A673 (cell line): ENCODE data around the gene PMEPA1. TPM values are rescaled to one million over a fixed set of nuclear protein-coding genes. Genes with fewer than 3 reads are reported as not detected.

ENCODE experiments used
- BruUV-seq: library from RNA; stranded (reverse); fragments of 400-500 nt; replicated peaks from 2 replicates; lab custom pipeline; 2021; lab: Mats Ljungman, UMichigan
- CTCF ChIA-PET: fragments of 300-600 bp; sonication (Branson Sonifier 250); formaldehyde crosslinking; loops from one replicate; lab custom pipeline; 2022; ENCODE audit warnings: antibody characterized with exemption; lab: Charles Lee
- POLR2A ChIA-PET: fragments of 300-600 bp; sonication (Branson Sonifier 250); formaldehyde crosslinking; loops from one replicate; lab custom pipeline; 2022; ENCODE audit warnings: antibody characterized with exemption; ENCODE audit not compliant: low non-redundant PET; lab: Charles Lee
- DNase-seq: peaks from one replicate; pipeline ENCODE4 v3.0.0-alpha.2; 2015; ENCODE audit warnings: low spot score
- H3K27ac ChIP-seq: fragments of 200-600 bp; sonication (generic); 2 replicates; pipeline ENCODE4 v1.5.1; 2016; ENCODE audit warnings: mixed run types, low read depth, mild to moderate bottlenecking, mixed read lengths, antibody characterized with exemption, low read length; ENCODE audit not compliant: poor library complexity, severe bottlenecking
- H3K27me3 ChIP-seq: fragments of 200-600 bp; sonication (generic); replicated peaks from 2 replicates; pipeline ENCODE4 v1.6.1; 2017; ENCODE audit warnings: mixed run types, low read depth, mild to moderate bottlenecking, mixed read lengths, antibody characterized with exemption, low read length; ENCODE audit not compliant: insufficient read depth, poor library complexity
- H3K36me3 ChIP-seq: fragments of 200-600 bp; sonication (generic); 2 replicates; pipeline ENCODE4 v1.6.1; 2016; ENCODE audit warnings: mixed run types, mild to moderate bottlenecking, mixed read lengths, antibody characterized with exemption, low read length; ENCODE audit not compliant: insufficient read depth, poor library complexity, severe bottlenecking
- H3K4me1 ChIP-seq: fragments of 200-600 bp; sonication (generic); 2 replicates; pipeline ENCODE4 v1.6.1; 2017; ENCODE audit warnings: mixed run types, mild to moderate bottlenecking, mixed read lengths, antibody characterized with exemption, low read length; ENCODE audit not compliant: insufficient read depth, poor library complexity, severe bottlenecking
- H3K4me3 ChIP-seq: fragments of 200-600 bp; sonication (generic); 2 replicates; pipeline ENCODE4 v1.5.1; 2016; ENCODE audit warnings: low read depth, mixed run types, mild to moderate bottlenecking, mixed read lengths, low read length; ENCODE audit not compliant: poor library complexity, severe bottlenecking
- H3K9me3 ChIP-seq: fragments of 200-600 bp; sonication (generic); 2 replicates; pipeline ENCODE4 v1.6.1; 2016; ENCODE audit warnings: mixed run types, low read depth, mild to moderate bottlenecking, mixed read lengths, antibody characterized with exemption, low read length; ENCODE audit not compliant: poor library complexity, severe bottlenecking
- EZH2 ChIP-seq: fragments of 200-600 bp; sonication (generic); IDR thresholded peaks from 2 replicates; pipeline ENCODE4 v1.6.1; 2017; ENCODE audit warnings: borderline replicate concordance, low read depth, mild to moderate bottlenecking, mixed read lengths, antibody characterized with exemption, low read length; ENCODE audit not compliant: poor library complexity, severe bottlenecking
- intact Hi-C: fragments of 100-400 bp; cut with micrococcal nuclease; formaldehyde crosslinking; loops from one replicate; pipeline ENCODE4 v1.10.0; 2022; ENCODE audit not compliant: unreplicated experiment
- total RNA-seq: library from RNA; stranded (reverse); gene quantifications from 2 replicates; pipeline ENCODE4 v1.2.3, GENCODE V29; 2021
- TF ChIP-seq, protein P1 (sequence below): fragments of 300-800, 200-600 bp; sonication (generic); conservative IDR thresholded peaks from 2 replicates; pipeline ENCODE4 v1.5.1; 2017; ENCODE audit warnings: low read depth, mild to moderate bottlenecking, antibody characterized with exemption, low read length, moderate library complexity, mixed read lengths

The PMEPA1 gene
- total RNA-seq, 1 experiment from 2014 or later: 9.7 TPM

DNA sequence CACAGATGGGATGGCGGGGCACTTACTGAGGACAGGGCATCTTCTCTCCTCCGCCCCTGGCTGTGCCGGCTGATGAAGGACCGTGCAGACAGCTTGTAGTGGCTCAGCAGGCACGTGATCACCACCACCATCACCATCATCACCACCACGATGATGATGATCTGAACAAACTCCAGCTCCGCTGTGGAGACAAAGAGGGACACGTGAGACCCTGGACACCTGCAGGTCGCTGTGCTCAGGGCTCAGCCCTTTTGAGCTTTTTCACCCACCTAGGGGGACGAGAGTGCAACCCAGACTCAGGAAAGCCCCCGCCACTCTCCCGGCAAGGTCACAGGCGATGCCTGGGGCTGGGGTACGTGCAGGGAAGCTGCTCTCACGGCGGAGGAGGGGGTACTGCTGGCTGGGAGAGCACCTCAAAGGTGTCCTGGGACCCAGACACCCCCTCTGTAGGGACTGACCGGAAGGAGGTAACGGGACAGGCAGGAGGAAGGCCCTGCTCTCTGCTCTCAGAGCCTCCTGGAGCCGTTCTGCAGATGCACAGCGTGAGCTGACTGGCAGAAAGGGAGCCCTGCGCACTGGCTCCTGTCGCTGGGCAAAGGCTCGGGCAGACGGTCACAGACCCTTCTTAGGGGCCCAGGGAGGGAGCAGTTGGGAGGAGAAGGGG lies 50.2 kb downstream of the PMEPA1 start:
- TF ChIP-seq, protein P1, sequence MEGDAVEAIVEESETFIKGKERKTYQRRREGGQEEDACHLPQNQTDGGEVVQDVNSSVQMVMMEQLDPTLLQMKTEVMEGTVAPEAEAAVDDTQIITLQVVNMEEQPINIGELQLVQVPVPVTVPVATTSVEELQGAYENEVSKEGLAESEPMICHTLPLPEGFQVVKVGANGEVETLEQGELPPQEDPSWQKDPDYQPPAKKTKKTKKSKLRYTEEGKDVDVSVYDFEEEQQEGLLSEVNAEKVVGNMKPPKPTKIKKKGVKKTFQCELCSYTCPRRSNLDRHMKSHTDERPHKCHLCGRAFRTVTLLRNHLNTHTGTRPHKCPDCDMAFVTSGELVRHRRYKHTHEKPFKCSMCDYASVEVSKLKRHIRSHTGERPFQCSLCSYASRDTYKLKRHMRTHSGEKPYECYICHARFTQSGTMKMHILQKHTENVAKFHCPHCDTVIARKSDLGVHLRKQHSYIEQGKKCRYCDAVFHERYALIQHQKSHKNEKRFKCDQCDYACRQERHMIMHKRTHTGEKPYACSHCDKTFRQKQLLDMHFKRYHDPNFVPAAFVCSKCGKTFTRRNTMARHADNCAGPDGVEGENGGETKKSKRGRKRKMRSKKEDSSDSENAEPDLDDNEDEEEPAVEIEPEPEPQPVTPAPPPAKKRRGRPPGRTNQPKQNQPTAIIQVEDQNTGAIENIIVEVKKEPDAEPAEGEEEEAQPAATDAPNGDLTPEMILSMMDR: no peak
- TF ChIP-seq EZH2: no peak
- ChIA-PET CTCF (no interaction called here), POLR2A (no interaction called here)
- H3K9me3 ChIP-seq: no peaks in the 10 kb centered on the region
- intact Hi-C loops: no loop called here
- BruUV-seq: no TSS peak
- no peak overlapping the region for H3K27ac ChIP-seq
- no peak for DNase-seq
- H3K4me1 ChIP-seq: peaks cover 6% of the 10 kb centered on the region
- H3K4me3 ChIP-seq: no peak overlapping the region
- H3K27me3 ChIP-seq: no peaks in the 10 kb centered on the region
- no peaks in the 10 kb centered on the region for H3K36me3 ChIP-seq

DNA sequence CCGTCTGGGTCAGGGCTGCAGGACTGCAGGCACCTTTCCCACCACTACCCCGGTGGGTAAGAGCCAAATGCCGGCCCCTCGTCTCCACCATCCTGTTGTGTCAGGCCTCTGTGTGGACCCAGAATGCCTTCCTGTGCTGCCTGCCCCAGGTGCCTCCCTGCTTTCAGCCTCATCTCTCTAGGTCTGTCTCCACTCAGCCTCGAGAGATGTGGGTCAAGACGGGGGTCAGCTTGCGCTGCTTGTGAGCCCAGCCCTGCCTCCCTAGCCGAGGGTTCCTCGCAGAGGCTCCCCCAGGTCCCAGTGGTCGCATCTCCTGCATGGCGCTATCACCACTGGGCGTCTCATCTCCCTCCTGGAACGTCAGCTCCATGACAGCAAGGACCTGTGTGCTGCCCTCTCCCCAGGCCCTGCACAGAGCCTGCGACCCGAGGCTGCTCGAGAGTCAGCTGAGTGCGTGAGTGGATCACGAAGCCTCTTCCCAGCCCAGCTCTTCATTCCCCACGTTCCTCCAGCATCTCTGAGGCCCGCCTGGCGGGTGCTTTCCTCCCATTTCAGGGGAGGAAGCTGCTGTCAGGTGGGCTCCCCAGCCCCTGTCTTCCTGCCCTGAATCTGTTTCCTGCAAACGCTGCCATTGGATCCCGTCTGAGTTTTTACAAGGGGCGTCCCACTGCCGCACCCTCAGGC lies 50.8 kb downstream of the PMEPA1 start:
- no peak for DNase-seq
- BruUV-seq: no TSS peak
- ChIA-PET CTCF (no interaction called here), POLR2A (no interaction called here)
- peaks cover 6% of the 10 kb centered on the region for H3K4me1 ChIP-seq
- no peak overlapping the region for H3K4me3 ChIP-seq
- intact Hi-C loops: no loop called here
- no peaks in the 10 kb centered on the region for H3K27me3 ChIP-seq
- no peaks in the 10 kb centered on the region for H3K9me3 ChIP-seq
- H3K27ac ChIP-seq: no peak overlapping the region
- no peaks in the 10 kb centered on the region for H3K36me3 ChIP-seq
- TF ChIP-seq EZH2: no peak
- TF ChIP-seq, protein P1: no peak

DNA sequence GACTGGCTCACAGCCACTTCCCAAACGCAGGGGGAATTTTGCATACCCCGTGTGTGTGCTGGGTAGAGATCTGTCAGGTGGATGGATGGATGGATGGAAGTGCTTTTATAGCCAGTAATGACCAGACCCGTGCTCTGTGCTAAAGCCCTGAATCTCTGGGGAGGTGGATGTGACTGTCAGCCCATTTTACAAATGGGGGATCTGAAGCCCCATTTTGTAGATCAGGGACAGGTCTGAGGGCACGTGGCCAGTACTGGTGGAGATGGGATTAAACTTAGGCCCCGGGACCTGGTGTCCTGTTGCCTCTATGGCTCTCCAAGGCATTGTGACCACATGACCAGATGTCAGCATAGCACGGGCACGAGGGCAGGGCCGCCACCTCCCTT lies 51.4 kb downstream of the PMEPA1 start:
- POLR2A ChIA-PET: no interaction called here
- intact Hi-C loops: no loop called here
- CTCF ChIA-PET: no interaction called here
- Histone ChIP-seq H3K36me3 (no peaks in the 10 kb centered on the region), H3K27ac (no peak overlapping the region), H3K9me3 (no peaks in the 10 kb centered on the region), H3K4me3 (no peak overlapping the region), H3K4me1 (peaks cover 6% of the 10 kb centered on the region), H3K27me3 (no peaks in the 10 kb centered on the region)
- DNase-seq: no peak
- no TSS peak for BruUV-seq
- TF ChIP-seq, protein P1: no peak
- no peak for TF ChIP-seq EZH2
